ENCODE measurements around the gene OR52I1. TPM values are rescaled to one million over a fixed set of nuclear protein-coding genes. Genes with fewer than 3 reads are reported as not detected.

OR52I1 gene
- total RNA-seq, 1 experiment from 2014 or later: not detected

GRCh38 chr11:4544891-4545290 is 48.9 kb upstream of the OR52I1 start, which contains the start of gene OR52M1 (continued):
- TF ChIP-seq CTCF (IDR thresholded peaks at IDR 0.05 in 2 of 3, conservative IDR thresholded peaks at IDR 0.05 in 1 of 3; ENCODE audit: borderline replicate concordance in 1 of 3, insufficient read depth in 1 of 3, low read depth in 2 of 3, low read length in 2 of 3) (no peak), TCF7L2 (IDR thresholded peaks at IDR 0.05; ENCODE audit: borderline replicate concordance, extremely low read depth, insufficient read depth, insufficient read length) (no peak), MAX (IDR thresholded peaks at IDR 0.05) (no peak), CEBPB (IDR thresholded peaks at IDR 0.05; ENCODE audit: low read depth) (no peak), CBX3 (IDR thresholded peaks at IDR 0.05; ENCODE audit: low read depth) (no peak)

- ChIA-PET RAD21 (ENCODE audit: low non-redundant PET in 1 of 2, low total read pairs in 2 of 2, uncharacterized antibody in 2 of 2, unreplicated experiment in 2 of 2) (no interaction called here), CTCF (no interaction called here), POLR2A (no interaction called here)
- no peak overlapping the region for H3K9ac ChIP-seq (ENCODE audit: low read length)
- intact Hi-C loops (cut with micrococcal nuclease): no loop called here
- H3K4me3 ChIP-seq (replicated peaks in 1 of 2; ENCODE audit: low read depth in 1 of 2, low read length in 2 of 2): no peak overlapping the region
- H2AFZ ChIP-seq (ENCODE audit: low read depth, low read length, poor library complexity, severe bottlenecking): no peak overlapping the region
- peaks cover 0 to 6% of the 10 kb centered on the region in 2 experiments; a peak in 1 of 4 replicates for H3K4me1 ChIP-seq (ENCODE audit: control insufficient read depth in 1 of 2, insufficient read depth in 2 of 2, low read length in 2 of 2)
- no peaks in the 10 kb centered on the region for H3K9me3 ChIP-seq (ENCODE audit: control insufficient read depth in 1 of 2, insufficient read depth in 1 of 2, low read depth in 1 of 2, low read length in 2 of 2)
- H4K20me1 ChIP-seq (ENCODE audit: insufficient read depth): no peaks in the 10 kb centered on the region
- no peak overlapping the region for H3K27ac ChIP-seq (ENCODE audit: low read depth, low read length)
- no peak overlapping the region for H3K4me2 ChIP-seq (ENCODE audit: low read length)
- H3K9me2 ChIP-seq (ENCODE audit: insufficient read depth): no peaks in the 10 kb centered on the region
- BruUV-seq (replicated peaks): no TSS peak
- no peak for DNase-seq (ENCODE audit: low read depth, low spot score)
- ATAC-seq: no peak
- peaks cover 11% of the 10 kb centered on the region; the same call in 1 of the 2 replicates for H3K27me3 ChIP-seq (ENCODE audit: insufficient read depth, low read length)
- H3K36me3 ChIP-seq (ENCODE audit: control insufficient read depth in 1 of 2, insufficient read depth in 2 of 2, low read length in 2 of 2): no peaks in the 10 kb centered on the region
- TF ChIP-seq SIN3A (IDR thresholded peaks at IDR 0.05; ENCODE audit: low read depth) (no peak), MAX (IDR thresholded peaks at IDR 0.05) (no peak), FOSL1 (IDR thresholded peaks at IDR 0.05; ENCODE audit: low read depth) (no peak), EZH2 (IDR thresholded peaks at IDR 0.05) (no peak), SRF (IDR thresholded peaks at IDR 0.05; ENCODE audit: low read depth) (no peak), REST (IDR thresholded peaks at IDR 0.05; ENCODE audit: low read depth) (no peak), ELF1 (IDR thresholded peaks at IDR 0.05; ENCODE audit: borderline replicate concordance, low read depth) (no peak), JUND (IDR thresholded peaks at IDR 0.05) (no peak), EZH2phosphoT487 (IDR thresholded peaks at IDR 0.05; ENCODE audit: borderline replicate concordance) (no peak), CBX3 (IDR thresholded peaks at IDR 0.05; ENCODE audit: low read depth) (no peak), EGR1 (IDR thresholded peaks at IDR 0.05; ENCODE audit: low read depth) (no peak), TCF7L2 (IDR thresholded peaks at IDR 0.05; ENCODE audit: borderline replicate concordance, extremely low read depth, insufficient read depth, insufficient read length) (no peak)
- no peaks in the 10 kb centered on the region for H3K79me2 ChIP-seq (ENCODE audit: insufficient read depth, low read length)
Measured at GRCh38 chr11:4546878-4547277, 47.0 kb upstream of the OR52I1 start.

Measured in HCT116 (cell line).